Loucy (cell line): ENCODE data around the gene SYN1.

Experiments
- H2AFZ ChIP-seq: fragments of 200-600 bp; sonication (generic); 2 replicates; pipeline ENCODE4 v1.6.0; 2016; ENCODE audit warnings: antibody characterized with exemption, mild to moderate bottlenecking, low read length, moderate library complexity
- H3F3A ChIP-seq: fragments of 200-600 bp; 2 replicates; pipeline ENCODE4 v1.6.0; 2016; ENCODE audit warnings: antibody characterized with exemption, low read depth, mild to moderate bottlenecking
- H3K27me3 ChIP-seq: fragments of 200-600 bp; sonication (generic); 2 replicates; pipeline ENCODE4 v1.6.1; 2014; ENCODE audit warnings: low read length, mild to moderate bottlenecking; ENCODE audit not compliant: insufficient read depth, poor library complexity, severe bottlenecking
- H3K36me3 ChIP-seq: fragments of 200-600 bp; sonication (generic); 2 replicates; pipeline ENCODE4 v1.6.1; 2016; ENCODE audit warnings: low read length; ENCODE audit not compliant: insufficient read depth
- H3K4me1 ChIP-seq: fragments of 200-600 bp; sonication (generic); 2 replicates; pipeline ENCODE4 v1.5.1; 2014; ENCODE audit warnings: low read length, mild to moderate bottlenecking; ENCODE audit not compliant: insufficient read depth, poor library complexity, severe bottlenecking
- H3K4me2 ChIP-seq: fragments of 200-600 bp; sonication (generic); 2 replicates; pipeline ENCODE4 v1.6.0; 2014; ENCODE audit warnings: antibody characterized with exemption, low read length, low read depth, mild to moderate bottlenecking; ENCODE audit not compliant: poor library complexity, severe bottlenecking
- H3K4me3 ChIP-seq: fragments of 200-600 bp; sonication (generic); 2 replicates; pipeline ENCODE4 v1.5.1; 2014; ENCODE audit warnings: low read length, mild to moderate bottlenecking, mixed read lengths; ENCODE audit not compliant: poor library complexity, severe bottlenecking
- H3K79me2 ChIP-seq: fragments of 200-600 bp; sonication (generic); 2 replicates; pipeline ENCODE4 v1.6.1; 2014; ENCODE audit warnings: low read length; ENCODE audit not compliant: insufficient read depth
- H3K9ac ChIP-seq: fragments of 200-600 bp; sonication (generic); 2 replicates; pipeline ENCODE4 v1.6.0; 2014; ENCODE audit warnings: mild to moderate bottlenecking, low read depth, low read length, moderate library complexity; ENCODE audit not compliant: poor library complexity, severe bottlenecking
- H3K9me2 ChIP-seq: fragments of 200-600 bp; sonication (generic); replicated peaks from 2 replicates; pipeline ENCODE4 v1.6.1; 2016; ENCODE audit warnings: low read depth, low read length, mixed read lengths
- H3K9me3 ChIP-seq: fragments of 200-600 bp; sonication (generic); 2 replicates; pipeline ENCODE4 v1.6.1; 2014; ENCODE audit warnings: mild to moderate bottlenecking, antibody characterized with exemption, low read length, low read depth; ENCODE audit not compliant: insufficient read depth
- H4K20me1 ChIP-seq: fragments of 200-600 bp; sonication (generic); 2 replicates; pipeline ENCODE4 v1.6.0; 2014; ENCODE audit warnings: antibody characterized with exemption, low read length, mild to moderate bottlenecking; ENCODE audit not compliant: insufficient read depth, poor library complexity, severe bottlenecking
- CTCF ChIP-seq: fragments of 200-600 bp; sonication (generic); conservative IDR thresholded peaks from 2 replicates; pipeline ENCODE4 v1.5.1; 2014; ENCODE audit warnings: mild to moderate bottlenecking, antibody characterized with exemption, low read length
- EZH2phosphoT487 ChIP-seq: fragments of 200-600 bp; IDR thresholded peaks from 2 replicates; pipeline ENCODE4 v1.6.1; 2018; ENCODE audit warnings: antibody characterized with exemption, mild to moderate bottlenecking, moderate library complexity, borderline replicate concordance

SYN1 gene

DNA sequence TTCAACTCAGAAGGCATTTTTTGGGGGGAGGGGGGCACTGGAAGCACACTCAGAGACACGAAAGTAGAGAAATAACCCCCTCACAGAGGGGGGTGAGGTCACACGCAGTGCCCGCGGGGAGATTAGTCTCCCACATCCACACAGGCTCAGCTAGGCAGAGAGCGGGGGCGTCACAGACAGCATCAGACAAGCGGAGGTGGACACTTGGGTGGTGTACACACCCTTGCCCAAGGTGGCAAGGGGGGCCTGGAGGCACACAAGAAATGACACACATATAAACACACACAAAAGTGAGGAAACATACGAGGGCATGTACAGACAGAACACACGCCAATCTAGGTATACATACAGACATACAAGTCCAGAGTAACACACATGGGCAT, 637 bp upstream of the SYN1 start:
- no peaks in the 10 kb centered on the region for H3K79me2 ChIP-seq
- no peak overlapping the region for H3K4me2 ChIP-seq
- H3K27me3 ChIP-seq = no peaks in the 10 kb centered on the region
- H3K9ac ChIP-seq = no peak overlapping the region
- no peaks in the 10 kb centered on the region for H3K9me3 ChIP-seq
- no peaks in the 10 kb centered on the region for H3K9me2 ChIP-seq
- no peaks in the 10 kb centered on the region for H4K20me1 ChIP-seq
- no peak overlapping the region for H2AFZ ChIP-seq
- no peaks in the 10 kb centered on the region for H3K4me1 ChIP-seq
- H3F3A ChIP-seq = no peaks in the 10 kb centered on the region
- H3K4me3 ChIP-seq = no peak overlapping the region
- no peaks in the 10 kb centered on the region for H3K36me3 ChIP-seq
- no peak for TF ChIP-seq EZH2phosphoT487
- TF ChIP-seq CTCF = no peak

DNA sequence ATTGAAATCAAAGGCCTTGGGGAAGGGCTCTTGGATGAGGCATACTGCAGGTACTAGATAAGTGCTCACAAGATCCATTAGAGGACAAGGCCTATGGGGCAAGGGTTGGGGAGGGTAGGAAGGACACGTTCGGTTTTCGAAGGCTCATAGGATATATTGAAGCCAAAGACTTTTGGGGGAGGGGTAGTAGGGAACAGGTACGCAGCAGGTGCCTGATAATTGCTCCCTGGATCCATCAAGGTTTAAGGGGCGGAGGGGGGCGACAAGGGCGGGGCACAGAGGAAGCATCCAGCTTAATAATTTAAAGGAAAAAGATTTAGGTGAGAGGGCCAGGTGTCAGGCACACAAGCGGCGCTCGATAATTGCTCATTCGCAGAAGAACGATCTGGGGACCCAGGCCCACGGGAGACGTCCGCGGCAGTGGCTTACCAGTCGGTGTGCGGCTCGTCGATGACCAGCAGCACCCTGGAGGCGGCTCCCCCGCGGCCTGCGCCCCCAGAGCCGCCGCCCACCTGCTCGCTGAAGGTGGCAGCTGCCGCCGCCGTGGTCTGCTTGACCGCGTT, 653 bp downstream of the SYN1 start:
- Histone ChIP-seq H3K9ac (no peak overlapping the region), H2AFZ (no peak overlapping the region), H3K9me2 (no peaks in the 10 kb centered on the region), H3K4me3 (no peak overlapping the region), H4K20me1 (no peaks in the 10 kb centered on the region), H3K36me3 (no peaks in the 10 kb centered on the region), H3K4me2 (no peak overlapping the region), H3K4me1 (no peaks in the 10 kb centered on the region), H3K79me2 (no peaks in the 10 kb centered on the region), H3K9me3 (no peaks in the 10 kb centered on the region), H3F3A (no peaks in the 10 kb centered on the region), H3K27me3 (no peaks in the 10 kb centered on the region)
- TF ChIP-seq CTCF (no peak), EZH2phosphoT487 (no peak)

DNA sequence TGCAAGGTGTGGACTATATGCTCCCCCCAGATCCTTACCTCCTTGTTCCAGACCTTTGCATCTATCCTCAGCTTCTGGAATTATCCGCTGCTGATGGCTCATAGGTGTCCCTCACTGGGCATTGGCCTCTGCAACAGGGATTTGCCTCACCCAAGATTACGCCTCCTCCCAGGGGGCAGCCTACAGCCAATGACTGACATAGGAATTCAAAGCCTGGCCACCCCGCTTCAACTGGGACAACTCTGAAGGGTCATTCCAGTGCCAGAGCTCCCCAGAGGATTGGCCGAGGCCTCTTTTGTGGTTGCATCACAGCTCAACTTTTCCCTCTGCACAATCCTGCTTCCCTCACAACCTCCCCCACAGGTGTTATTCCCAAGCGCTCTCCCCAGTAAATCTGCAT, 5.0 kb downstream of the SYN1 start:
- TF ChIP-seq EZH2phosphoT487 (no peak), CTCF (no peak)
- no peak overlapping the region for H3K4me3 ChIP-seq
- H3K9me2 ChIP-seq = no peaks in the 10 kb centered on the region
- no peaks in the 10 kb centered on the region for H3F3A ChIP-seq
- no peaks in the 10 kb centered on the region for H3K36me3 ChIP-seq
- H3K9me3 ChIP-seq = no peaks in the 10 kb centered on the region
- no peaks in the 10 kb centered on the region for H3K27me3 ChIP-seq
- no peaks in the 10 kb centered on the region for H3K4me1 ChIP-seq
- H4K20me1 ChIP-seq = no peaks in the 10 kb centered on the region
- H3K4me2 ChIP-seq = no peak overlapping the region
- no peak overlapping the region for H3K9ac ChIP-seq
- no peak overlapping the region for H2AFZ ChIP-seq
- no peaks in the 10 kb centered on the region for H3K79me2 ChIP-seq
